ENCODE data around the gene POLE3.

- TF ChIP-seq CTCF (IDR thresholded peaks at IDR 0.05; ENCODE audit: poor library complexity) = no peak
- TF ChIP-seq EZH2phosphoT487 (IDR thresholded peaks at IDR 0.05; ENCODE audit: low read depth, severe bottlenecking, unreplicated experiment) = no peak
Measured at GRCh38 chr9:113416149-113416721, 5.8 kb upstream of the POLE3 start.
